Neural cell (in vitro differentiated cells): ENCODE results near the gene RENBP. TPM values are rescaled to one million over a fixed set of nuclear protein-coding genes. Genes with fewer than 3 reads are reported as not detected.

Experiments used
- H2AFZ ChIP-seq: fragments of 200-600, 300-800 bp; sonication (generic), shearing (Covaris generic); 2 replicates; pipeline ENCODE4 v1.6.0; 2014; ENCODE audit warnings: low read depth, mild to moderate bottlenecking, antibody characterized with exemption, low read length, moderate library complexity
- H3F3A ChIP-seq: fragments of 200-600 bp; shearing (Covaris generic); 2 replicates; pipeline ENCODE4 v1.6.1; 2016; ENCODE audit warnings: mild to moderate bottlenecking, moderate library complexity, mixed read lengths, antibody characterized with exemption, low read length; ENCODE audit not compliant: insufficient read depth, poor library complexity, severe bottlenecking
- H3K27ac ChIP-seq: fragments of 200-600, 300-800 bp; sonication (generic), shearing (Covaris generic); 2 replicates; pipeline ENCODE4 v1.5.1; 2014; ENCODE audit warnings: mild to moderate bottlenecking, low read length, moderate library complexity
- H3K27me3 ChIP-seq: fragments of 300-800, 200-600 bp; sonication (generic), shearing (Covaris generic); 2 replicates; pipeline ENCODE4 v1.6.0; 2014; ENCODE audit warnings: mild to moderate bottlenecking, low read depth, low read length, moderate library complexity; ENCODE audit not compliant: insufficient read depth
- H3K36me3 ChIP-seq: fragments of 300-800, 200-600 bp; sonication (generic), shearing (Covaris generic); 2 replicates; pipeline ENCODE4 v1.5.1; 2014; ENCODE audit warnings: mild to moderate bottlenecking, antibody characterized with exemption, low read length, moderate library complexity; ENCODE audit not compliant: insufficient read depth
- H3K4me2 ChIP-seq: fragments of 300-800, 200-600 bp; sonication (generic), shearing (Covaris generic); 2 replicates; pipeline ENCODE4 v1.6.0; 2014; ENCODE audit warnings: mild to moderate bottlenecking, low read length
- H3K4me3 ChIP-seq: fragments of 300-800, 200-600 bp; sonication (generic), shearing (Covaris generic); 2 replicates; pipeline ENCODE4 v1.5.1; 2014; ENCODE audit warnings: mild to moderate bottlenecking, low read length, moderate library complexity
- H3K79me2 ChIP-seq: fragments of 200-600 bp; shearing (Covaris generic); replicated peaks from 2 replicates; pipeline ENCODE4 v1.6.0; 2014; ENCODE audit warnings: mild to moderate bottlenecking, low read length, moderate library complexity; ENCODE audit not compliant: insufficient read depth
- H3K9ac ChIP-seq: fragments of 300-800, 200-600 bp; sonication (generic), shearing (Covaris generic); 2 replicates; pipeline ENCODE4 v1.6.1; 2016; ENCODE audit warnings: mild to moderate bottlenecking, low read length, mixed read lengths
- H3K9me2 ChIP-seq: fragments of 200-600 bp; shearing (Covaris generic); 2 replicates; pipeline ENCODE4 v1.6.1; 2016; ENCODE audit warnings: mild to moderate bottlenecking, low read length, mixed read lengths; ENCODE audit not compliant: insufficient read depth
- H3K9me3 ChIP-seq: fragments of 200-600, 300-800 bp; sonication (generic), shearing (Covaris generic); 2 replicates; pipeline ENCODE4 v1.6.1; 2016; ENCODE audit warnings: mild to moderate bottlenecking, mixed run types, low read length, moderate library complexity, mixed read lengths
- H4K20me1 ChIP-seq: fragments of 200-600 bp; shearing (Covaris generic); 2 replicates; pipeline ENCODE4 v1.6.1; 2016; ENCODE audit warnings: mild to moderate bottlenecking, mixed run types; ENCODE audit not compliant: insufficient read depth
- EP300 ChIP-seq: fragments of 450-650 bp; conservative IDR thresholded peaks from 2 replicates; pipeline ENCODE4 v1.6.1; 2014; ENCODE audit warnings: antibody characterized with exemption, mild to moderate bottlenecking, moderate library complexity; ENCODE audit not compliant: poor library complexity, severe bottlenecking
- EZH2 ChIP-seq: fragments of 200-600, 300-800 bp; shearing (Covaris generic), sonication (generic); IDR thresholded peaks from 2 replicates; pipeline ENCODE4 v1.6.1; 2014; ENCODE audit warnings: antibody characterized with exemption, low read length, borderline replicate concordance, mild to moderate bottlenecking; ENCODE audit not compliant: insufficient read depth, poor library complexity, severe bottlenecking
- MXI1 ChIP-seq: fragments of 450-650 bp; conservative IDR thresholded peaks from 2 replicates; pipeline ENCODE4 v1.6.1; 2014; ENCODE audit warnings: antibody characterized with exemption, mild to moderate bottlenecking; ENCODE audit not compliant: poor library complexity, severe bottlenecking
- POLR2AphosphoS5 ChIP-seq: IDR thresholded peaks from 2 replicates; pipeline ENCODE4 v1.6.1; 2012
- RAD21 ChIP-seq: fragments of 450-650 bp; conservative IDR thresholded peaks from 2 replicates; pipeline ENCODE4 v1.6.1; 2014; ENCODE audit warnings: antibody characterized with exemption, mild to moderate bottlenecking, moderate library complexity
- REST ChIP-seq: IDR thresholded peaks from 2 replicates; pipeline ENCODE4 v1.6.1; 2012; ENCODE audit warnings: borderline replicate concordance
- SMC3 ChIP-seq: fragments of 450-650 bp; conservative IDR thresholded peaks from 2 replicates; pipeline ENCODE4 v1.6.1; 2014; ENCODE audit warnings: antibody characterized with exemption, mild to moderate bottlenecking, moderate library complexity; ENCODE audit not compliant: poor library complexity
- TAF1 ChIP-seq: IDR thresholded peaks from 2 replicates; pipeline ENCODE4 v1.6.1; 2012; ENCODE audit warnings: low read depth
- polyA plus RNA-seq: library from polyadenylated mRNA; depleted of rRNA; stranded (reverse); fragments of >200 nt; gene quantifications from 2 replicates; pipeline ENCODE4 v1.2.3, GENCODE V29; 2014
- TF ChIP-seq, protein P1 (sequence below): fragments of 450-650 bp; IDR thresholded peaks from 2 replicates; pipeline ENCODE4 v1.5.1; 2014; ENCODE audit warnings: antibody characterized with exemption, mild to moderate bottlenecking, moderate library complexity; ENCODE audit not compliant: poor library complexity, severe bottlenecking

Gene RENBP
- polyA plus RNA-seq, 1 donor from 2014 or later = 0.89 TPM

DNA sequence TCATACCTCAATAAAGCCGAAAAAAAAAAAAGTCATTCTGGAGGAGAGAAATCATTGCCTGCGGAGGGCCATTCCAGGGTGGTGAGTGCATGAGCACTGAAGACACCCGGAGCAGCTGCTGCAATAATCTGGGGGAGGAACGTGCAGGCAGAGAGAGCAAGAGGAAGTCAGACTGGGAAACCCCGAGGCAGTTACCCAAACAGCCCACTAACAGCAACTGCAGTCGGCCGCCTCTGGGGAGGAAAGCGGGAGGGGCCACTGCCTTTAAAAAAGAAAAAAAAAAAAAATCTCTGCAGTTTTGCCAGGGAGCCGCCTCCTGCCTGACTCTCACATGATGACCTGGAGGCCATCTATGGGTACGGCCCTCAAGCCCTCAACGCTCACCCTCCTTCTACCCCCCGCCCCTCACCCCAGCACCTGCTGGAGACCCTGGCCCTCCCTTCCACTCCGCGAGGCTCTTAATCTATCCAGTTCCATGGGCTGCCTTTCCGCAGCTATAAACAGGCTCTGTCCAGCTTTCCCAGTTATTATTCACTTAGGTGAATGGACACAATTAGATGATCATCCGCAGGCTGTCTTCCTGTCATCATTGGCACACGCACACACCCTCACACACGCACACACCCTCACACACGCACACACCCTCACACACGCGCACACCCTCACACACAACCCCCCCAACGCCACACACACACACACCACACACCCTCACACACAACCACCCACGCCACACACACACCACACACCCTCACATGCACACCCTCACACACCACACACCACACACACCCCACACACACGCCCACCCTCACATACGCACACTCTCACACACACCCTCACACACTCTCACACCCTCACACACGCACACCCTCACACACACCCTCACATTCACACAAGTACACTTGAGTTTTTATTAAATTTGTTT is 43.4 kb downstream of the RENBP start:
- Histone ChIP-seq H3K9me2 (no peaks in the 10 kb centered on the region), H3K36me3 (no peaks in the 10 kb centered on the region), H2AFZ (no peak overlapping the region), H3K4me3 (no peak overlapping the region), H3K9ac (no peak overlapping the region), H3K79me2 (no peaks in the 10 kb centered on the region), H3K4me2 (no peak overlapping the region), H3F3A (no peaks in the 10 kb centered on the region), H4K20me1 (no peaks in the 10 kb centered on the region), H3K9me3 (no peaks in the 10 kb centered on the region), H3K27me3 (no peaks in the 10 kb centered on the region), H3K27ac (no peak overlapping the region)
- TF ChIP-seq SMC3 (no peak), REST (no peak), MXI1 (no peak), TAF1 (no peak), RAD21 (no peak), POLR2AphosphoS5 (no peak), EZH2 (no peak), EP300 (no peak)
- TF ChIP-seq, protein P1, sequence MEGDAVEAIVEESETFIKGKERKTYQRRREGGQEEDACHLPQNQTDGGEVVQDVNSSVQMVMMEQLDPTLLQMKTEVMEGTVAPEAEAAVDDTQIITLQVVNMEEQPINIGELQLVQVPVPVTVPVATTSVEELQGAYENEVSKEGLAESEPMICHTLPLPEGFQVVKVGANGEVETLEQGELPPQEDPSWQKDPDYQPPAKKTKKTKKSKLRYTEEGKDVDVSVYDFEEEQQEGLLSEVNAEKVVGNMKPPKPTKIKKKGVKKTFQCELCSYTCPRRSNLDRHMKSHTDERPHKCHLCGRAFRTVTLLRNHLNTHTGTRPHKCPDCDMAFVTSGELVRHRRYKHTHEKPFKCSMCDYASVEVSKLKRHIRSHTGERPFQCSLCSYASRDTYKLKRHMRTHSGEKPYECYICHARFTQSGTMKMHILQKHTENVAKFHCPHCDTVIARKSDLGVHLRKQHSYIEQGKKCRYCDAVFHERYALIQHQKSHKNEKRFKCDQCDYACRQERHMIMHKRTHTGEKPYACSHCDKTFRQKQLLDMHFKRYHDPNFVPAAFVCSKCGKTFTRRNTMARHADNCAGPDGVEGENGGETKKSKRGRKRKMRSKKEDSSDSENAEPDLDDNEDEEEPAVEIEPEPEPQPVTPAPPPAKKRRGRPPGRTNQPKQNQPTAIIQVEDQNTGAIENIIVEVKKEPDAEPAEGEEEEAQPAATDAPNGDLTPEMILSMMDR = no peak

- Histone ChIP-seq H3F3A (no peaks in the 10 kb centered on the region), H3K9ac (no peak overlapping the region), H3K79me2 (no peaks in the 10 kb centered on the region), H4K20me1 (no peaks in the 10 kb centered on the region), H3K4me3 (no peak overlapping the region), H3K27ac (no peak overlapping the region), H3K9me2 (no peaks in the 10 kb centered on the region), H3K4me2 (no peak overlapping the region), H3K27me3 (no peaks in the 10 kb centered on the region), H2AFZ (no peak overlapping the region), H3K36me3 (no peaks in the 10 kb centered on the region), H3K9me3 (no peaks in the 10 kb centered on the region)
- TF ChIP-seq MXI1 (no peak), EP300 (no peak), POLR2AphosphoS5 (no peak), EZH2 (no peak), TAF1 (no peak), RAD21 (no peak), SMC3 (no peak), REST (no peak)
- TF ChIP-seq, protein P1 = no peak
These were observed 46.5 kb downstream of the RENBP start for GRCh38 chrX:153897899-153898298.
